WTC11 (cell line): ENCODE data around the gene INPP4B.

Experiments
- CTCF ChIP-seq: fragments of 200-600 bp; IDR thresholded peaks from 2 replicates; pipeline ENCODE4 v1.8.0; 2022; ENCODE audit warnings: antibody characterized with exemption
- GRHL2 ChIP-seq: fragments of 250-450 bp; sonication (Bioruptor Pico); IDR thresholded peaks from 2 replicates; pipeline ENCODE4 v1.8.0; 2022; ENCODE audit warnings: mild to moderate bottlenecking, moderate library complexity; ENCODE audit not compliant: insufficient replicate concordance, severe bottlenecking

GRCh38 chr4:142350871-142351270, 495.2 kb downstream of the INPP4B start:
- TF ChIP-seq CTCF (no peak), GRHL2 (no peak)
